Measurements from ENCODE around the gene LACTBL1.

Gene LACTBL1

GRCh38 chr1:22915231-22915630 lies 57.4 kb downstream of the LACTBL1 start:
- H3K27ac ChIP-seq: no peak overlapping the region
- H3K4me3 ChIP-seq: no peak overlapping the region

- Histone ChIP-seq H3K27ac (no peak overlapping the region), H3K4me3 (no peak overlapping the region)
These were observed 57.9 kb downstream of the LACTBL1 start for GRCh38 chr1:22914633-22915217.

- H3K4me3 ChIP-seq: no peak overlapping the region
- H3K27ac ChIP-seq: no peak overlapping the region
These were observed 58.5 kb downstream of the LACTBL1 start for GRCh38 chr1:22914156-22914555.

- no peak overlapping the region for H3K4me3 ChIP-seq
- H3K27ac ChIP-seq: no peak overlapping the region
These were observed 59.1 kb downstream of the LACTBL1 start for GRCh38 chr1:22913421-22914141.

- no peak overlapping the region for H3K4me3 ChIP-seq
- H3K27ac ChIP-seq: no peak overlapping the region
These were observed 60.4 kb downstream of the LACTBL1 start for GRCh38 chr1:22912311-22912710.

- H3K27ac ChIP-seq: no peak overlapping the region
- H3K4me3 ChIP-seq: no peak overlapping the region
These were observed 61.5 kb downstream of the LACTBL1 start for GRCh38 chr1:22910986-22911651.

GRCh38 chr1:22910286-22910685 lies 62.4 kb downstream of the LACTBL1 start:
- Histone ChIP-seq H3K4me3 (no peak overlapping the region), H3K27ac (no peak overlapping the region)

GRCh38 chr1:22908880-22909426 lies 63.7 kb downstream of the LACTBL1 start:
- H3K27ac ChIP-seq: no peak overlapping the region
- H3K4me3 ChIP-seq: no peak overlapping the region

- Histone ChIP-seq H3K27ac (no peak overlapping the region), H3K4me3 (no peak overlapping the region)
These were observed 65.1 kb downstream of the LACTBL1 start for GRCh38 chr1:22907528-22907927.

- no peak overlapping the region for H3K27ac ChIP-seq
- no peak overlapping the region for H3K4me3 ChIP-seq
These were observed 65.7 kb downstream of the LACTBL1 start for GRCh38 chr1:22906968-22907367.

GRCh38 chr1:22903113-22903512 lies 69.6 kb downstream of the LACTBL1 start:
- no peak overlapping the region for H3K4me3 ChIP-seq
- H3K27ac ChIP-seq: no peak overlapping the region
